Nephron (organoid): ENCODE results near the gene KLHL29.

Experiments used
- H3K27ac Mint-ChIP-seq, 3 experiments: 2 replicates each; pipeline ENCODE4 v1.8.0; 2020; ENCODE audit warnings: mixed read lengths in 3 of 3, mild to moderate bottlenecking in 2 of 3, moderate library complexity in 1 of 3
- H3K27me3 Mint-ChIP-seq: 2 replicates; pipeline ENCODE4 v1.8.0; 2021; ENCODE audit warnings: low read depth, mild to moderate bottlenecking, moderate library complexity, mixed read lengths
- H3K36me3 Mint-ChIP-seq: 2 replicates; pipeline ENCODE4 v1.8.0; 2020; ENCODE audit warnings: low read depth, mixed read lengths
- H3K4me1 Mint-ChIP-seq: 2 replicates; pipeline ENCODE4 v1.8.0; 2020; ENCODE audit warnings: mixed read lengths
- H3K4me3 Mint-ChIP-seq, 3 experiments: 2 replicates each; pipeline ENCODE4 v1.8.0; 2020; ENCODE audit warnings: mild to moderate bottlenecking in 3 of 3, mixed read lengths in 3 of 3, moderate library complexity in 2 of 3
- H3K9me3 Mint-ChIP-seq: 2 replicates; pipeline ENCODE4 v1.8.0; 2020; ENCODE audit warnings: mixed read lengths
- TF ChIP-seq, protein P1 (sequence below), 3 experiments: fragments of 200-600 bp; sonication (generic); IDR thresholded peaks; one replicate each; pipeline ENCODE4 v1.5.0; 2021; ENCODE audit warnings: antibody characterized with exemption in 3 of 3; ENCODE audit not compliant: unreplicated experiment in 3 of 3

KLHL29 gene

DNA sequence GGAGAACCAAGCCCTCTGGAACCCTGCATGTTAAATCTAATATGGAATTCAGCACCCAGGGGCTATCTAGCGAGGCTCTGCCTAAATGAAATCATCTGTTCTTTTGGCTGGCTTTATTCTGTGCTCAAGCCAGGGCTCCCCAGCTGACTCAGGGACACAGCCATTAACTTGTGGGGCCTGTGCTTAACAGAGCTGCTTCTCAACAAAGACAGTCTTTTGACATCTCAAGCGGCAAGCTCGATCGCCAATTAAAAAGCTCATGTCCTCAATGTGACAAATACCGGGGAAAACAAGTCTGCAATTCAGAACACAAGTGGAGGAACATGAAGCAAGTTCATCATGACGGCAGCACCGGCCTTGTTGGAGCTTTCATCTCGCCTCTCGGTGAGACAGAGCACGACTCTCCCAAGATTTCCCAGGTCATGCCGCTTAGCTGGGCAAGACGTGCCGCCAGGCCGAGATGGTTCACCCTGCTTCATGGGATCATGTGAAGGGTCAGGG, 64.9 kb downstream of the KLHL29 start:
- Mint-ChIP-seq H3K27me3 (peaks cover 9% of the 10 kb centered on the region), H3K27ac (no peak overlapping the region), H3K4me3 (no peak overlapping the region), H3K36me3 (peaks cover 3% of the 10 kb centered on the region), H3K9me3 (no peaks in the 10 kb centered on the region), H3K4me1 (peaks cover 38% of the 10 kb centered on the region)
- TF ChIP-seq, protein P1, sequence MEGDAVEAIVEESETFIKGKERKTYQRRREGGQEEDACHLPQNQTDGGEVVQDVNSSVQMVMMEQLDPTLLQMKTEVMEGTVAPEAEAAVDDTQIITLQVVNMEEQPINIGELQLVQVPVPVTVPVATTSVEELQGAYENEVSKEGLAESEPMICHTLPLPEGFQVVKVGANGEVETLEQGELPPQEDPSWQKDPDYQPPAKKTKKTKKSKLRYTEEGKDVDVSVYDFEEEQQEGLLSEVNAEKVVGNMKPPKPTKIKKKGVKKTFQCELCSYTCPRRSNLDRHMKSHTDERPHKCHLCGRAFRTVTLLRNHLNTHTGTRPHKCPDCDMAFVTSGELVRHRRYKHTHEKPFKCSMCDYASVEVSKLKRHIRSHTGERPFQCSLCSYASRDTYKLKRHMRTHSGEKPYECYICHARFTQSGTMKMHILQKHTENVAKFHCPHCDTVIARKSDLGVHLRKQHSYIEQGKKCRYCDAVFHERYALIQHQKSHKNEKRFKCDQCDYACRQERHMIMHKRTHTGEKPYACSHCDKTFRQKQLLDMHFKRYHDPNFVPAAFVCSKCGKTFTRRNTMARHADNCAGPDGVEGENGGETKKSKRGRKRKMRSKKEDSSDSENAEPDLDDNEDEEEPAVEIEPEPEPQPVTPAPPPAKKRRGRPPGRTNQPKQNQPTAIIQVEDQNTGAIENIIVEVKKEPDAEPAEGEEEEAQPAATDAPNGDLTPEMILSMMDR (IDR thresholded peaks at IDR 0.05; ENCODE audit: unreplicated experiment in 3 of 3): no peak

DNA sequence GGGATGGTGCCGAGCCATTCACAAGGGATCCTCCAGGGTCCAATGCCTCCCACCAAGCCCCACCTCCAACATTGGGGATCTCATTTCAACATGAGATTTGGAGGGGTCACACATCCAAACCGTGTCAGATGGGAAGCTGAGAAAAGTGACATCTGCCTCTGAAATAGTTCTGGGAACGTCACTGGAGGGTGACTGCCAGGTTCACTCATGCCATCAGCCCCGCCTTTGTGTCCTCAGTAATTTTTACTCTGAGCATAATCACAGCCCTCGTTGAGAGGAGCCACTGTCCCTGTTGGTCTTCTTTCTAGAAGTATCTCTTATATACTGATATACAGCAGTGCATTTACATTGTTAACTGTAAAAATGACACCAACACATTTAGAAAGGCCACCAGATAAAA, 67.4 kb downstream of the KLHL29 start:
- Mint-ChIP-seq H3K27ac (peak overlapping the region; percentile 22 to 68 (median 52)), H3K4me3 (no peak overlapping the region), H3K27me3 (peaks cover 9% of the 10 kb centered on the region), H3K4me1 (peaks cover 38% of the 10 kb centered on the region), H3K9me3 (no peaks in the 10 kb centered on the region), H3K36me3 (no peaks in the 10 kb centered on the region)
- TF ChIP-seq, protein P1 (IDR thresholded peaks at IDR 0.05; ENCODE audit: unreplicated experiment in 3 of 3): no peak

DNA sequence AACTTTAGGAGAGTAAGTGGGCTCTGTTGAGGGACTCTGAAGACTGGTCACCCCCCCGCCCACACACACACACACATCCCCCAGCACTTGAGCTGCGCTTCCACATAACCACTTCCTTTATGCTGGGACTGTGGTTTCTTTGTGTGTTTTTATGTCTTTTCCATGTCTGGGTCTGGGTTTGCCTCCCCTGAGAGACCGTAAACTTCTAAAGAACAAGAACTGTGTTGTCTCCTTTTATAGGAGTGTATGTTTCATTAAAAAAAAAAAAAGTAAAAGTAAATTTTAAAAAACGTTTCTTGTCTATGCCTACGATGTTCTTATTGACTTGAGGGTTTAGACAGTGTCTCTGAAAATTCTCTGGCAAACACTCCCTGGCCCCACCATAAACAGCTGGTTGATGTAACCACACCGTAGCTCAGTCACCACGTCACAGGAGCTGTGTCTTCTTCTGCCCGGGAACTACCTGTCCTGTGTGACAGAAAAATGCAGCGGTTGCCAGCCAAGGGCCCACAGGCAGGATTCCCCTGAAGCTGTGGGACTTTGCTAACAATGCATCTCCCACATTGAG, 68.0 kb downstream of the KLHL29 start:
- Mint-ChIP-seq H3K4me1 (peaks cover 38% of the 10 kb centered on the region), H3K27me3 (peaks cover 9% of the 10 kb centered on the region), H3K36me3 (no peaks in the 10 kb centered on the region), H3K27ac (peak overlapping the region; percentile 22 to 68 (median 52)), H3K9me3 (no peaks in the 10 kb centered on the region), H3K4me3 (no peak overlapping the region)
- TF ChIP-seq, protein P1 (IDR thresholded peaks at IDR 0.05; ENCODE audit: unreplicated experiment in 3 of 3): no peak

DNA sequence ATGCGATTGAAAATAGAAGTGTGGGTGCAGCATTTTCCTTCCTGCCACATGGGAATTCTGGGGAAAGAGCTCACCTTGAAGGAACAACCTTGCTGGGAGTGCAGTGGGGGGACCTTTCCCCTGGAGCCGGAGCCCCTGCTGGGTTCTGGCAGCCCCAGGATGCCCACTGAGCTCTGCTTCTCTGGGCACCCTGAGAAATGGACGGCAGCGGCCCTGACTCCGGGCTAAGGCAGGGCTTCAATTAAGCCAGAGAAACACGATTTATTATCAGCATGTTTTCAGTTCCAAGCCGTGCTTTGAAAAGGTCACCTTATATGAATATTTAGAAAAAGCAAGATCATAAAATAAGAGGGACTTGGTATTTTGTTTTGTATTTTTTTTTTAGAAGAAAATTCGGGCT, 68.5 kb downstream of the KLHL29 start:
- Mint-ChIP-seq H3K36me3 (no peaks in the 10 kb centered on the region), H3K27me3 (peaks cover 9% of the 10 kb centered on the region), H3K4me1 (peaks cover 38% of the 10 kb centered on the region), H3K4me3 (no peak overlapping the region), H3K27ac (peak overlapping the region; percentile 22 to 68 (median 52)), H3K9me3 (no peaks in the 10 kb centered on the region)
- TF ChIP-seq, protein P1 (IDR thresholded peaks at IDR 0.05; ENCODE audit: unreplicated experiment in 3 of 3): no peak

DNA sequence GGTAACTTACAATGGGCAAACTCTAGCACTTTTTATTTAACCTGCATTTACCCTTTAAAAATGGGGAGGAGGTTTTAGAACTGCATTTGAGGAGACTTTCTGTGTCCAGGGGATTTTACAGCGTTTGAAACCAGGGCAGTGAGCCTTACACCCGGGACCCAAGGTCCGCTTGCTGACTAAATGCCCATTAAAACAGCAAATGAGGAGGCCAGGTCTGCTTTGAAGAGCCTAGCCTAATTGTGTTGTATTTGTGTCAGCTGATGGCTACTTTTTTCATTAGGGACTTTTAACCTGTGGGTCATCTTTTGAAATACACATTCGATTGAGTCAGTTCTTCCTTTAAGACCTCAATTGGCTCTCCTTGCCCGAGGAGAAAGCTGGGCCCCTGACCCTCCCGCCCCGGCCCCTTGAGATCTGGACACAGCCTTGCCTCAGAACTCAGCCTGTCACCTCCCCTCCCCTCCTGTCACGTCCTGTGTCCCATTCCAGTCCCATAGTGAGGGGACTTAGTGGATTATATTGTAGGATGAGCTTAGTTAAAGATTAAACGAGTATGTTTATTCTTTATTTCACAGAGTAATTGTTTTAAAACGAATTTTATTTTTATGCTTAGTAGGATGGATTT, 69.0 kb downstream of the KLHL29 start:
- H3K4me3 Mint-ChIP-seq: no peak overlapping the region
- H3K9me3 Mint-ChIP-seq: no peaks in the 10 kb centered on the region
- H3K27me3 Mint-ChIP-seq: peaks cover 9% of the 10 kb centered on the region
- H3K4me1 Mint-ChIP-seq: peaks cover 38% of the 10 kb centered on the region
- H3K27ac Mint-ChIP-seq: peak overlapping the region; percentile 22 to 68 (median 52)
- TF ChIP-seq, protein P1 (IDR thresholded peaks at IDR 0.05; ENCODE audit: unreplicated experiment in 3 of 3): no peak
- no peaks in the 10 kb centered on the region for H3K36me3 Mint-ChIP-seq
